ENCODE measurements around the gene MCMBP.
"Not testable (repeated sequence)": the region's sequence is repeated elsewhere in the genome, so short reads cannot be mapped to it uniquely, and the experiment has no call there.

Gene MCMBP

DNA sequence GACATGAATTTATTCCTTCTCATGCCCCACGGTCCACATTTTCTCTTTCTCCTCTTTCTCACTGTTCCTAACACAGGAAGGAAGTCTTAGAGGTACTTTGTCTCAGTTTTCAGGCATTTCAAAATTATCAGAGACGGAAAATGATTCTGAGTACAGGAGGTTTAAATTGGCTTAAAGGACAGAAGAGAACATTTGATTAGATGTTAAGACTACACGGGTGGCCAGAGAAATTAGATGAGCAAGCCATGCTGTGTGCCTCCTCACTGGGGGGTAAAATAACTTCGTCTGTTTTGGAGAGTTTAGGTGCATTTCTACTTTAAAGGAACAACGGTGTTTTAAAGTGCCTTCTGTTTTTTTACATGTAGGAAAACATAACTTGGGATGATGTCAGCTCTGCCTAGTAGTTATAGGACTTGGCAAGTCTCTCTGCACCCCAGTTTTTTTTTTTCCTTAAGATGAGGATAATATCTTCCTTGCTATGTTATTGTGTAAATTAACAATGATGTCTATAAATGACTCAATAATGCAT lies 66.9 kb downstream of the MCMBP start:
- Mint-ChIP-seq H3K27ac (no peak overlapping the region), H3K4me1 (ENCODE audit: low read depth) (peaks cover 6% of the 10 kb centered on the region), H3K27me3 (ENCODE audit: low read depth) (no peaks in the 10 kb centered on the region), H3K4me3 (no peak overlapping the region), H3K9me3 (no peaks in the 10 kb centered on the region), H3K36me3 (ENCODE audit: low read depth) (peaks cover 6% of the 10 kb centered on the region)
- no peak for DNase-seq (ENCODE audit: low spot score)

DNA sequence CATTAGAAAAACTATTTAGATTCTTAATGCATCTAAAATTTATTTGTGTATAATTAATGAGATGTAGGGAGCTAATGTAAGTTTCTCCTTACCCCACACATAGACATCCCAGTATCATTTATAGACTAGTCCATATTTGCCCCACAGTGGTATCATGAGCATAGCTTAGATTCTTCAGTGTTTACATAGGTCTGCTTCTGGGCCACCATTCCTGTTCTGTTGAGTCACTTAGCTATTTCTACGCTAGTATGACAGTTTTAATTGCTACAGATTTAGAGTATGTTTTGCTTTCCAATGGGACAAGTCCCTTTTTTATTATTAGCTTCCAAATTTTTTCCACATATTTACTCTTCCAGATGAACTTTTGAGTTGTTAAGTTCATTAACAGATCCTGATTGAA lies 69.4 kb downstream of the MCMBP start:
- DNase-seq (ENCODE audit: low spot score) = no peak
- Mint-ChIP-seq H3K36me3 (ENCODE audit: low read depth) (peaks cover 6% of the 10 kb centered on the region), H3K27ac (no peak overlapping the region), H3K27me3 (ENCODE audit: low read depth) (no peaks in the 10 kb centered on the region), H3K4me1 (ENCODE audit: low read depth) (peaks cover 6% of the 10 kb centered on the region), H3K4me3 (no peak overlapping the region), H3K9me3 (no peaks in the 10 kb centered on the region)

DNA sequence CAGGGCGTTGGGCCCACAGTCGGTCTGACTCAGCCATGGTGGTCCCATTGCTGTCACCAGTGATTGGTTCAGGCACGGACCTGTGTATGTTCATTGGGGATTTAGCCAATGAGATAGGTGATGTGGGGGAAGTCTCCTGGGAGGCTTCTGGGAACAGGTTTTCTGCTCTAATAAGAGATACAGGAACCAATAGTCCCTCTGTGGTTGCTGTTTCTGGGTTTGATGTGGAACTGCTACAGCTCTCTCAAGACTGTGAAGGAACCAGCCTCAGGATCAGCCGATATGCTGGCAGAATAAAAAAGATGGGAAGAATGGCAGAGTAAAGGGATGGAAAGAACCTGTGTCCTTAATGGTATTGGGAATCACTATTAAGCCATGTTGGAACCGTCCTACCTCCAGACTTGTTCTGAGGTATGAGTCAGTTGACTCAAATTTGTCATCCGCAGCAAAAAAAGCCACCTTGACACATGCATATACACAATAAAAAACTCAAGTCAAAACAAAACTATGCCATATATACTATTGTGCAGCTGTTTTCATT lies 70.6 kb downstream of the MCMBP start:
- H3K9me3 Mint-ChIP-seq = no peaks in the 10 kb centered on the region
- no peak overlapping the region for H3K4me3 Mint-ChIP-seq
- H3K4me1 Mint-ChIP-seq (ENCODE audit: low read depth) = no peaks in the 10 kb centered on the region
- H3K27me3 Mint-ChIP-seq (ENCODE audit: low read depth) = no peaks in the 10 kb centered on the region
- H3K36me3 Mint-ChIP-seq (ENCODE audit: low read depth) = peaks cover 5% of the 10 kb centered on the region
- H3K27ac Mint-ChIP-seq = no peak overlapping the region
- DNase-seq (ENCODE audit: low spot score) = no peak

DNA sequence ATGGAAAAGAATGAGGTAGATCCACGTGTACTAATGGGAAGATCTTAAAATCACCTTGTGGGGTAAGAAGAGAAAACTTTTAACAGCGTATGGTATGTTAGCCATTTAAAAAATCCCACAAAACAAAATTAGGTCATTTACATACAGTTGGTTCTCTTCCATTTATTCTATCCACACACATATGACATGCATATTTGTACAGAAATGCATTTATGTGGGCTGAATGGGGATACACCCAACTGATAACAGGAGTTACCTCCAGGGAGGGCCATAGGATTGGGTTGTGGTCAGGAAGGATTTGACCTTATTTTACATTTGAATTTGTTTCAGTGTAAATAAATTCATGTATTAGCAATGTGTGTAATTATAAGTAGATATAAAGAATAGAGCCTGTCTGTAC lies 71.5 kb downstream of the MCMBP start:
- Mint-ChIP-seq H3K36me3 (ENCODE audit: low read depth) (peaks cover 5% of the 10 kb centered on the region), H3K4me1 (ENCODE audit: low read depth) (no peaks in the 10 kb centered on the region), H3K27ac (no peak overlapping the region), H3K9me3 (no peaks in the 10 kb centered on the region), H3K4me3 (no peak overlapping the region), H3K27me3 (ENCODE audit: low read depth) (no peaks in the 10 kb centered on the region)
- DNase-seq (ENCODE audit: low spot score) = no peak

DNA sequence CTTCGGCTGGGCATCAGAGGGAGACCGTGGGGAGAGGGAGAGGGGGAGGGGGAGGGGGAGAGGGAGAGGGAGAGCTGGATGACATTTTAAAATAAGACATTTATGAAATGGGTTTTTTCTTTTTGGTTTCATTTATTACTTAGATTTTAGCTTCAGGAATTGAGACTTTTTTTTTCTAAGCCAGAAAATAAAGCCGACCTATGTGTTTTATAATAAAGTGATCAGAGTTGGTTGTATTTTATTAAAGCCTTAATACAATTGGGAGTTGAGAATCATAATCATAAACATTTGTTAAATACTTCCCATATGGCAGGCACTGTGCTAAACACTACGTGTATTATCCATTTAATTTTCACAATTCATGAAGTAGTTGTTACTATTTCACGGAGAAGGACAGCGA lies 76.6 kb downstream of the MCMBP start:
- Mint-ChIP-seq H3K9me3 (no peaks in the 10 kb centered on the region), H3K4me1 (ENCODE audit: low read depth) (no peaks in the 10 kb centered on the region), H3K4me3 (no peak overlapping the region), H3K27me3 (ENCODE audit: low read depth) (no peaks in the 10 kb centered on the region), H3K36me3 (ENCODE audit: low read depth) (peaks cover 4% of the 10 kb centered on the region), H3K27ac (no peak overlapping the region)
- no peak for DNase-seq (ENCODE audit: low spot score)

DNA sequence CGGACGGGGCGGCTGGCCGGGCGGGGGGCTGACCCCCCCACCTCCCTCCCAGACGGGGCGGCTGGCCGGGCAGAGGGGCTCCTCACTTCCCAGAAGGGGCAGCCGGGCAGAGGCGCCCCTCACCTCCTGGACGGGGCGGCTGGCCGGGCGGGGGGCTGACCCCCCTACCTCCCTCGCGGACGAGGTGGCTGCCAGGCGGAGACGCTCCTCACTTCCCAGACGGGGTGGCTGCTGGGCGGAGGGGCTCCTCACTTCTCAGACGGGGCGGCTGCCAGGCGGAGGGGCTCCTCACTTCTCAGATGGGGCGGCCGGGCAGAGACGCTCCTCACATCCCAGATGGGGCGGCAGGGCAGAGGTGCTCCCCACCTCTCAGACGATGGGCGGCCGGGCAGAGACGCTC lies 77.5 kb downstream of the MCMBP start:
- H3K4me3 Mint-ChIP-seq; DNase-seq (ENCODE audit: low spot score); H3K9me3 Mint-ChIP-seq; H3K36me3 Mint-ChIP-seq (ENCODE audit: low read depth); H3K4me1 Mint-ChIP-seq (ENCODE audit: low read depth); H3K27me3 Mint-ChIP-seq (ENCODE audit: low read depth); H3K27ac Mint-ChIP-seq: not testable (repeated sequence)

DNA sequence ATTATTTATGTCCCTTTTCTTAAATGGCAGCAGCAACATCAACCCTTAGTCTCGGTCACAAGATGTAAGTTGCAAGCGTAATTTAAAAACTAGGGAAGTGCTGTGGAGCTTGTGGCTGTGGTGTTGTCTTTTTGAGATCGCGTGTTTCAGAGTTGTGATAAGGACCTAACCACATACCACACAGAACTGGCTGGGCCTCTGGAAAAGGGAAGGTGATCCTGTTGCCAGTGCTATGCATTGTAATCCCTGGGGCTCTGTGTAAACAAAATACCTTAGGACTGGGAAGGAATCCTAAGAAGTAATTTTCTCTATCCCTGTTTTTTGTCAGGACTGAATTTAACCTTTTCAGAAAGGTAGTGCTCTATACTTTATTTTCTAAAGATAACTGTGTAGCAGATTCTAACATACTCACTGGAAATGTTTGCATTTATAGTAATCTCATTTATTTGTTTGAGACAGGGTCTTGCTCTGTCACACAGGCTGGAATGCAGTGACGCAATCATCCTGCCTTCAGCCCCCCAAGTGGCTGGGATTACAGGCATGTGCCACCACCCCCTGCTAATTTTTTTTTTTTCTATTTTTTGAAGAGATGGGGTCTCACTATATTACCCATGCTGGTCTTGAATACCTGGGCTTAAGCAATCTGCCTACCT lies 86.4 kb downstream of the MCMBP start:
- DNase-seq (ENCODE audit: low spot score) = no peak
- no peaks in the 10 kb centered on the region for H3K9me3 Mint-ChIP-seq
- no peak overlapping the region for H3K27ac Mint-ChIP-seq
- H3K4me3 Mint-ChIP-seq = no peak overlapping the region
- peaks cover 31% of the 10 kb centered on the region for H3K4me1 Mint-ChIP-seq (ENCODE audit: low read depth)
- H3K27me3 Mint-ChIP-seq (ENCODE audit: low read depth) = peaks cover 3% of the 10 kb centered on the region
- H3K36me3 Mint-ChIP-seq (ENCODE audit: low read depth) = peaks cover 3% of the 10 kb centered on the region

DNA sequence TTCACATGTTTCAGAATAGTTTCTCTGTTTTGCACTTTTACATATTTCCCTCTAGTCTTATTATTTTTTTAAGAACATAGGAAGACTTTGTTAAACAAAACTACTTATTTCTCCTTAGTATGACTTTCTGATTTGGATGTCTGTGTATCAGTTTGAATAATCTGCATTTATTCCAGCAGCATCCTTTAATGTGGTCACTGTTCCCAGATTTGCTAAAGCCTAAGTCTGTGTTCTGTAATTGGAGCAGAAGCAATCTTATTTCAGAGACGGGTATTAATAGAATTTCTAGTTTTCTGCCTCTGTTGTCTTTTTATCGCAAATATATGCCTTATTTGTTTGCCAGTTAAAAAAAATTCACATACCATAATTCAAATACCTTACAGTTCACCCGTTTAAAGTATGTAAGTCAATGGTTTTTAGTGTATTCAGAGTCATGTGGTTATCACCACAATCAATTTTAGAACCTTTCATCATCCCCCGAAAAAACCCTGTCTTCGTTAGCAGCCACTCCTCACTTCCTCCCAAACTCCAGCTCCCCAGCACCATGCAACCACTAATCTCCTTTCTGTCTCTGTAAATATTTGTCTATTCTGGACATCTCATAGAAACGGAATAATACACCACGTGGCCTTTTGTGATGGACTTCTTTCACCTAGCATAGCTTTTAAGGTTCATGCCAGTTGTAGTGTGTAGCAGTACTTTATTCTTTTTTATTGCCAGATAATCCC lies 88.1 kb downstream of the MCMBP start:
- H3K27ac Mint-ChIP-seq = peak overlapping the region; percentile 17
- H3K4me1 Mint-ChIP-seq (ENCODE audit: low read depth) = peaks cover 31% of the 10 kb centered on the region
- H3K36me3 Mint-ChIP-seq (ENCODE audit: low read depth) = peaks cover 3% of the 10 kb centered on the region
- peak overlapping the region; percentile 12 for H3K4me3 Mint-ChIP-seq
- H3K9me3 Mint-ChIP-seq = no peaks in the 10 kb centered on the region
- peaks cover 3% of the 10 kb centered on the region for H3K27me3 Mint-ChIP-seq (ENCODE audit: low read depth)
- DNase-seq (ENCODE audit: low spot score) = no peak

DNA sequence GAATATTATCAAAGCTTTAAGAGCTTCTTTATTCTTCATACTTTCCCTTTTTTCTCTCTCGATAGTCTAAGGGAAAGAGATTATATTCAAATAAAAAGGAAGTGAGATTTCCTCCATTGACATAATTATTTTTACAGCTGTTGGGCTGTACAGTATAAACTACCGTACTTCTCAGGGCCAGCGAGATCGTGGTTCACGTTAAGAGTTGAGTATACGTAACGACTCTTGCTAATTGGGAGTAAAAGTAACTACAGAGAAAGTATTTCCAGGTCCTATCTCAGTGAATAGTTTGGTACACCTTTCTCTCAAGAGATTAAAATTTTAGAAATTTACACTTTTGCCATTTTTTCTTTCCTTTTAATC lies 89.0 kb downstream of the MCMBP start:
- DNase-seq (ENCODE audit: low spot score) = no peak
- Mint-ChIP-seq H3K27me3 (ENCODE audit: low read depth) (peaks cover 3% of the 10 kb centered on the region), H3K4me3 (no peak overlapping the region), H3K4me1 (ENCODE audit: low read depth) (peaks cover 31% of the 10 kb centered on the region), H3K9me3 (no peaks in the 10 kb centered on the region), H3K27ac (no peak overlapping the region), H3K36me3 (ENCODE audit: low read depth) (peaks cover 3% of the 10 kb centered on the region)

DNA sequence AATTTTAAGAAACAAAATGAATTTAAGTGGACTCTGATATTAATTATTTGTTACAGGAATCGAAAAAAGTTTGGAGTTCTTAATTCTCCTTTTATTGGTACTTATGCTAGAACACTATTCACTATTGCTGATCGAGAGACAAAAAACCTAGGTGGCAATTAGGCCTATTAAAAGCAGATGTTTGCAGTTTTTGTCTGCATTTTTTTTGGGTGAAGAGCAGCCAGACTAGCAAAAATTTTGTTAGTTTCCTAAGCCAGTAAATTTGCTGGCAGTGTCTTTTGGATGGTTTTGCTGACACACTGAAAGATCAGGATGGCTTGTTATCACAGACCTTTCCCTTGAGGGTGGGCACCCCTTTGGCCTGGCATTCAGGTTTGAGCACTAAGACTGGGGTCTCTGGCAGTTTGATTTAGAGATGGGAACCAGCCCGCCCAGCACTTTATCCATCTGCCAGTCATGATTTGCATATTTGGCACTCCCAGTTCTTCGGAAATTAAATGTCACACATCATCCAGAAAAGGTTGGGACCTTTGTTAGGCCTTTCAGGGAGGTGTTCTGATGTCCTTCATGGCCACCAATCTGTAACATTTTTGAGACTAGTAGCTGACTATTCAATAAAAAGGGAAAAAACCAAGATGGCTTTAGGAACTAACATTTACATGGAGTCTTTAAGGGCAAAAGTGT lies 89.5 kb downstream of the MCMBP start:
- Mint-ChIP-seq H3K4me1 (ENCODE audit: low read depth) (peaks cover 31% of the 10 kb centered on the region), H3K9me3 (no peaks in the 10 kb centered on the region), H3K36me3 (ENCODE audit: low read depth) (peaks cover 3% of the 10 kb centered on the region)

DNA sequence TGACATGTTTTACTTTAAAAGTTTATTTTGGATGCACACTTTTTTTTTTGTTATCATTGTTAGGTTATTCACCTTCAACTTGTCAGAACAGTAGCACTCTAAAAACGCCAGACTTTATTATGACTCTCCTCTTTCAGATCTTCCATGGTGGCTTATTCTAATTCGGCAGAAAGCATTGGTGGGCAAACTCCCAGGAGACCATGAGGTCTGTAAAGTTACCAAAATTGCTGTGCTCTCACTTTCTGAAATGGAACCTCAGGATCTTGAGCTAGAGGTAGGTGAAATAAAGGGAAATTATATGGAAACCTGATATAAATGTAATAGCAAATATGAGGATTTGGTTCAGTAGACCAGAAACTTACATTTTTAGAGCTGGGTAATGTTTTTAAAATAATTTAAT lies 91.1 kb downstream of the MCMBP start:
- no peak for DNase-seq (ENCODE audit: low spot score)
- Mint-ChIP-seq H3K36me3 (ENCODE audit: low read depth) (peaks cover 3% of the 10 kb centered on the region), H3K27ac (no peak overlapping the region), H3K9me3 (no peaks in the 10 kb centered on the region), H3K27me3 (ENCODE audit: low read depth) (no peaks in the 10 kb centered on the region), H3K4me3 (no peak overlapping the region), H3K4me1 (ENCODE audit: low read depth) (peaks cover 20% of the 10 kb centered on the region)

More for the DNA sequence above, 89.5 kb downstream of the MCMBP start:
- H3K4me3 Mint-ChIP-seq = no peak overlapping the region
- no peak overlapping the region for H3K27ac Mint-ChIP-seq
- DNase-seq (ENCODE audit: low spot score) = no peak
- peaks cover 3% of the 10 kb centered on the region for H3K27me3 Mint-ChIP-seq (ENCODE audit: low read depth)

DNA sequence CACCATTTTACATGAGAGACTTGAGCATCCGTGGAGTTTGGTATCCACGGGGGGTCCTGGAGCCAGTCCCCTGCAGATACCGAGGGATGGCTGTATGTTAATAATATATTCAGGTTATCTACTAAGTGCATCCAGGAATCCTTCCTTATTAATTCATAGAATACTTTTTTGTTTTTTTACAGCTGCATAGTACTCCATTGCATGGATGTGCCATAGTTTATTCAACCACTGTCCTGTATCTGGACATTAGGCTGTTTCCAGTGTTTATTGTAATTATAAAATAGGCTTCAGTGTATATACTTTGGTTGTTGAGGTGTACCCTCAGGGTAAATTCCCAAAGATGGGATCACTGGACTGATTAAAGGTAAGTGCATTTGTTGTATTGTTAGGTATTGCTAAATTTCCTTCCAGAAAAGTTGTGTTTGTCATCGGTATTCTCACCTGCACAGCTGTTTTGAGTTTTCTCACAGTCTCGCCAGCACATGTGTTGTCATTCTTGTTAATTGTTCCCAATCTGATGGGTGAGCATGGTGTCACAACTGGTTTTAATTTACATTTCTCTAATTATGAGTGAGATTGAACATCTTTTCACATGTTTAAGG lies 91.7 kb downstream of the MCMBP start:
- Mint-ChIP-seq H3K9me3 (no peaks in the 10 kb centered on the region), H3K27me3 (ENCODE audit: low read depth) (no peaks in the 10 kb centered on the region), H3K4me3 (no peak overlapping the region), H3K4me1 (ENCODE audit: low read depth) (peaks cover 17% of the 10 kb centered on the region), H3K36me3 (ENCODE audit: low read depth) (peaks cover 3% of the 10 kb centered on the region), H3K27ac (no peak overlapping the region)
- DNase-seq (ENCODE audit: low spot score) = no peak

All from T-helper 2 cell treated with Interferon-gamma antibody and Interleukin-4, amounts not matched to agents 5 μg/mL and 100 μg/mL, for 36 hours (primary cell).